Esophagus muscularis mucosa (tissue), 4 donors: ENCODE data around the gene ADAM8.
"Not testable (repeated sequence)": the region's sequence is repeated elsewhere in the genome, so short reads cannot be mapped to it uniquely, and the experiment has no call there.

Source experiments
- EP300 ChIP-seq: sonication (generic); formaldehyde crosslinking; IDR thresholded peaks from one replicate; pipeline ENCODE4 v1.6.1; 2017; ENCODE audit warnings: antibody characterized with exemption
- POLR2A ChIP-seq: fragments of 450-650 bp; IDR thresholded peaks from one replicate; pipeline ENCODE4 v1.6.1; 2017; ENCODE audit warnings: antibody characterized with exemption, moderate library complexity, mild to moderate bottlenecking, low read depth
- TF ChIP-seq, protein P1 (sequence below), 3 experiments: fragments of 200-600 bp in 2 of 3; fragments of 450-650 bp in 1 of 3; sonication (generic) in 2 of 3; IDR thresholded peaks; one replicate each; pipeline ENCODE4 v1.5.1; 2017 to 2019; ENCODE audit warnings: antibody characterized with exemption in 3 of 3, mild to moderate bottlenecking in 2 of 3, moderate library complexity in 1 of 3

DNA sequence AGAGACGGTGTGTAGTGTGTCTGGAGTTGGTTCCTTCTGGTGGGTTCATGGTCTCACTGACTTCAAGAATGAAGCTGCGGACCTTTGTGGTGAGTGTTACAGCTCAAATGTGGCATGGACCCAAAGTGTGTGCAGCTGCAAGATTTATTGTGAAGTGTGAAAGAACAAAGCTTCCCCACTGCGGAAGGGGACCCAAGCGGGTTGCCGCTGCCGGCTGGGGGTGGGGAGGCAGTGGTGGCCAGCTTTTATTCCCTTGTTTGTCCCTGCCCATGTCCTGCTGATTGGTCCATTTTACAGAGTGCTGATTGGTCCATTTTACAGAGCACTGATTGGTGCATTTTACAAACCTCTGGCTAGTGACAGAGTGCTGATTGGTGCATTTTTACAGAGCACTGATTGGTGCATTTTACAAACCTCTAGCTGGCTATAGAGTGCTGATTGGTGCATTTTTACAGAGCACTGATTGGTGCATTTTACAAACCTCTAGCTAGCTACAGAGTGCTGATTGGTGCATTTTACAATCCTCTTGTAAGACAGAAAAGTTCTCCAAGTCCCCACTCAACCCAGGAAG lies 44.3 kb upstream of the ADAM8 start:
- TF ChIP-seq, protein P1, sequence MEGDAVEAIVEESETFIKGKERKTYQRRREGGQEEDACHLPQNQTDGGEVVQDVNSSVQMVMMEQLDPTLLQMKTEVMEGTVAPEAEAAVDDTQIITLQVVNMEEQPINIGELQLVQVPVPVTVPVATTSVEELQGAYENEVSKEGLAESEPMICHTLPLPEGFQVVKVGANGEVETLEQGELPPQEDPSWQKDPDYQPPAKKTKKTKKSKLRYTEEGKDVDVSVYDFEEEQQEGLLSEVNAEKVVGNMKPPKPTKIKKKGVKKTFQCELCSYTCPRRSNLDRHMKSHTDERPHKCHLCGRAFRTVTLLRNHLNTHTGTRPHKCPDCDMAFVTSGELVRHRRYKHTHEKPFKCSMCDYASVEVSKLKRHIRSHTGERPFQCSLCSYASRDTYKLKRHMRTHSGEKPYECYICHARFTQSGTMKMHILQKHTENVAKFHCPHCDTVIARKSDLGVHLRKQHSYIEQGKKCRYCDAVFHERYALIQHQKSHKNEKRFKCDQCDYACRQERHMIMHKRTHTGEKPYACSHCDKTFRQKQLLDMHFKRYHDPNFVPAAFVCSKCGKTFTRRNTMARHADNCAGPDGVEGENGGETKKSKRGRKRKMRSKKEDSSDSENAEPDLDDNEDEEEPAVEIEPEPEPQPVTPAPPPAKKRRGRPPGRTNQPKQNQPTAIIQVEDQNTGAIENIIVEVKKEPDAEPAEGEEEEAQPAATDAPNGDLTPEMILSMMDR (IDR thresholded peaks at IDR 0.05) = not testable (repeated sequence)
- TF ChIP-seq POLR2A, EP300: not testable (repeated sequence)
